Keratinocyte (primary cell): Measurements from ENCODE around the gene CLDN5. TPM values are rescaled to one million over a fixed set of nuclear protein-coding genes. Genes with fewer than 3 reads are reported as not detected.

Experiments used
- DNase-seq: peaks from one replicate; pipeline ENCODE4 v3.0.0-alpha.2; 2011; ENCODE audit warnings: low read depth, missing footprints, low spot score
- FAIRE-seq: peaks from 2 replicates; lab custom pipeline; 2011; peaks lifted over from hg19 to GRCh38; lab: Jason Lieb, UNC
- H2AFZ ChIP-seq: 2 replicates; pipeline ENCODE4 v1.6.0; 2012; ENCODE audit warnings: low read length, control low read depth, inconsistent platforms; ENCODE audit not compliant: control insufficient read depth
- H3K27ac ChIP-seq: 2 replicates; pipeline ENCODE4 v1.5.1; 2011; ENCODE audit warnings: low read length; ENCODE audit not compliant: control insufficient read depth, insufficient read depth
- H3K27me3 ChIP-seq: 3 replicates; pipeline ENCODE4 v1.6.0; 2011; ENCODE audit warnings: low read length; ENCODE audit not compliant: control insufficient read depth, insufficient read depth; ENCODE audit errors: extremely low read depth
- H3K36me3 ChIP-seq, 2 experiments: 2 replicates in 1 of 2; 3 replicates in 1 of 2; pipeline ENCODE4 v1.5.1; 2011; ENCODE audit warnings: low read length in 2 of 2, mild to moderate bottlenecking in 1 of 2; ENCODE audit not compliant: control insufficient read depth in 2 of 2, insufficient read depth in 2 of 2; ENCODE audit errors: extremely low read depth in 1 of 2
- H3K4me1 ChIP-seq: 3 replicates; pipeline ENCODE4 v1.5.1; 2011; ENCODE audit warnings: low read length; ENCODE audit not compliant: control insufficient read depth, insufficient read depth; ENCODE audit errors: extremely low read depth
- H3K4me2 ChIP-seq: 3 replicates; pipeline ENCODE4 v1.6.0; 2011; ENCODE audit warnings: low read depth, low read length; ENCODE audit not compliant: control insufficient read depth, insufficient read depth; ENCODE audit errors: extremely low read depth
- H3K4me3 ChIP-seq, 3 experiments: fragments of 200-600 bp in 1 of 3; sonication (generic) in 1 of 3; 2 replicates in 2 of 3; 3 replicates in 1 of 3; pipeline ENCODE4 v1.5.1; 2011 to 2016; ENCODE audit warnings: low read length in 3 of 3, mild to moderate bottlenecking in 3 of 3, control low read depth in 2 of 3, inconsistent platforms in 1 of 3, low read depth in 1 of 3, mixed read lengths in 1 of 3, mixed run types in 1 of 3, moderate library complexity in 1 of 3; ENCODE audit not compliant: control insufficient read depth in 2 of 3, insufficient read depth in 2 of 3; ENCODE audit errors: extremely low read depth in 1 of 3
- H3K79me2 ChIP-seq: 2 replicates; pipeline ENCODE4 v1.6.0; 2012; ENCODE audit warnings: low read length; ENCODE audit not compliant: control insufficient read depth, insufficient read depth
- H3K9ac ChIP-seq: 3 replicates; pipeline ENCODE4 v1.6.0; 2011; ENCODE audit warnings: low read length; ENCODE audit not compliant: control insufficient read depth, insufficient read depth; ENCODE audit errors: extremely low read depth
- H3K9me1 ChIP-seq: 3 replicates; pipeline ENCODE4 v1.6.0; 2011; ENCODE audit warnings: low read length; ENCODE audit not compliant: control insufficient read depth, insufficient read depth; ENCODE audit errors: extremely low read depth
- H3K9me3 ChIP-seq: 2 replicates; pipeline ENCODE4 v1.5.1; 2012; ENCODE audit warnings: low read depth, low read length; ENCODE audit not compliant: control insufficient read depth
- H4K20me1 ChIP-seq: 3 replicates; pipeline ENCODE4 v1.6.0; 2011; ENCODE audit warnings: low read length; ENCODE audit not compliant: control insufficient read depth, insufficient read depth; ENCODE audit errors: extremely low read depth
- EZH2 ChIP-seq: IDR thresholded peaks from one replicate; pipeline ENCODE4 v1.6.1; 2012; ENCODE audit warnings: inconsistent platforms, mild to moderate bottlenecking, low read length, moderate library complexity
- dilution Hi-C: fragments of 300-500 bp; cut with MboI; formaldehyde crosslinking; loops from one replicate; pipeline ENCODE4 v1.7.0; 2020; ENCODE audit warnings: low sequenced_read_pairs; ENCODE audit not compliant: extremely low pct_ligation_motif_present
- polyA plus RNA-seq, 5 experiments: library from polyadenylated mRNA; depleted of rRNA in 3 of 5; stranded (reverse) in 3 of 5; stranded (forward) in 1 of 5; unstranded in 1 of 5; fragments of >200 nt; gene quantifications; 1 replicate in 1 of 5; 2 replicates in 3 of 5; 3 replicates in 1 of 5; pipeline versions ENCODE4 v1.2.1 to v1.2.3, GENCODE V29; 2011 to 2012; ENCODE audit warnings: missing spikeins in 2 of 5, low read depth in 1 of 5, low replicate concordance in 1 of 5
- TF ChIP-seq, protein P1 (sequence below), 3 experiments: IDR thresholded peaks in 1 of 3; conservative IDR thresholded peaks in 1 of 3; optimal IDR thresholded peaks in 1 of 3; 2 replicates in 2 of 3; 3 replicates in 1 of 3; pipeline versions ENCODE3 to v1.5.1; 2011; ENCODE audit warnings: low read length in 3 of 3, mild to moderate bottlenecking in 3 of 3, moderate library complexity in 2 of 3, control low read depth in 1 of 3, inconsistent platforms in 1 of 3; ENCODE audit not compliant: insufficient read depth in 2 of 3; ENCODE audit errors: extremely low read depth in 1 of 3

CLDN5 gene
- polyA plus RNA-seq, 1 donor (not counting 4 experiments of a cell fraction or from before 2014, with no cell fraction given) = not detected

DNA sequence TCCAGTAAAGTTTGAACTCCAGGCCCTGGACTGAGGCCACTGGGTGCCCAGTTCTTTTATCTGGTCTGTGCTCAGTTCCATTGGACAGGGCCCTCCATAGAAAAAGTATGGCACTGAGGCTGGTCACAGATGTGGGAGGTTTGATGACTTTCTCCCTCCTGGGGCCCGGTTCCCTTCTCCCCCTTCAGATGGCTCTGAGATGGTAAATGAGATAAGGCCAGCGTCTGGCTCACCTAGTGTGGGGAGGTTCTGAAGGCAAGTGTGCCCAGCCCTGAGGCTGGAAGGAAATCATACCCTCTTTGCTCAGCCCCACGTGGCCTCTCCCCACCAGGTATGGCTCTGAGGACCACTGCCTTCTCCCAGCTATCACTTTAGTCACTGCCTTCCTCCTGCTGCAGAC is 1.5 kb upstream of the CLDN5 start:
- TF ChIP-seq EZH2 = no peak
- TF ChIP-seq, protein P1, sequence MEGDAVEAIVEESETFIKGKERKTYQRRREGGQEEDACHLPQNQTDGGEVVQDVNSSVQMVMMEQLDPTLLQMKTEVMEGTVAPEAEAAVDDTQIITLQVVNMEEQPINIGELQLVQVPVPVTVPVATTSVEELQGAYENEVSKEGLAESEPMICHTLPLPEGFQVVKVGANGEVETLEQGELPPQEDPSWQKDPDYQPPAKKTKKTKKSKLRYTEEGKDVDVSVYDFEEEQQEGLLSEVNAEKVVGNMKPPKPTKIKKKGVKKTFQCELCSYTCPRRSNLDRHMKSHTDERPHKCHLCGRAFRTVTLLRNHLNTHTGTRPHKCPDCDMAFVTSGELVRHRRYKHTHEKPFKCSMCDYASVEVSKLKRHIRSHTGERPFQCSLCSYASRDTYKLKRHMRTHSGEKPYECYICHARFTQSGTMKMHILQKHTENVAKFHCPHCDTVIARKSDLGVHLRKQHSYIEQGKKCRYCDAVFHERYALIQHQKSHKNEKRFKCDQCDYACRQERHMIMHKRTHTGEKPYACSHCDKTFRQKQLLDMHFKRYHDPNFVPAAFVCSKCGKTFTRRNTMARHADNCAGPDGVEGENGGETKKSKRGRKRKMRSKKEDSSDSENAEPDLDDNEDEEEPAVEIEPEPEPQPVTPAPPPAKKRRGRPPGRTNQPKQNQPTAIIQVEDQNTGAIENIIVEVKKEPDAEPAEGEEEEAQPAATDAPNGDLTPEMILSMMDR (optimal IDR thresholded peaks at IDR 0.05 in 1 of 3, IDR thresholded peaks at IDR 0.05 in 1 of 3, conservative IDR thresholded peaks at IDR 0.05 in 1 of 3; ENCODE audit: extremely low read depth in 1 of 3, insufficient read depth in 2 of 3, low read length in 3 of 3) = no peak
- H3K9me1 ChIP-seq = no peaks in the 10 kb centered on the region
- H4K20me1 ChIP-seq = no peaks in the 10 kb centered on the region
- no peak overlapping the region for H3K4me2 ChIP-seq
- H2AFZ ChIP-seq = no peak overlapping the region
- no peak for FAIRE-seq
- H3K4me1 ChIP-seq = peaks cover 2% of the 10 kb centered on the region
- no peaks in the 10 kb centered on the region for H3K79me2 ChIP-seq
- H3K4me3 ChIP-seq = no peak overlapping the region
- H3K27me3 ChIP-seq = peaks cover 43% of the 10 kb centered on the region
- no peaks in the 10 kb centered on the region for H3K9me3 ChIP-seq
- no peak overlapping the region for H3K9ac ChIP-seq
- H3K27ac ChIP-seq = no peak overlapping the region
- H3K36me3 ChIP-seq = no peaks in the 10 kb centered on the region
- dilution Hi-C loops = loop anchor here (10.0 kb wide), 1 partner anchor 61 kb away; no protein-coding TSS in a partner anchor
- DNase-seq = no peak

DNA sequence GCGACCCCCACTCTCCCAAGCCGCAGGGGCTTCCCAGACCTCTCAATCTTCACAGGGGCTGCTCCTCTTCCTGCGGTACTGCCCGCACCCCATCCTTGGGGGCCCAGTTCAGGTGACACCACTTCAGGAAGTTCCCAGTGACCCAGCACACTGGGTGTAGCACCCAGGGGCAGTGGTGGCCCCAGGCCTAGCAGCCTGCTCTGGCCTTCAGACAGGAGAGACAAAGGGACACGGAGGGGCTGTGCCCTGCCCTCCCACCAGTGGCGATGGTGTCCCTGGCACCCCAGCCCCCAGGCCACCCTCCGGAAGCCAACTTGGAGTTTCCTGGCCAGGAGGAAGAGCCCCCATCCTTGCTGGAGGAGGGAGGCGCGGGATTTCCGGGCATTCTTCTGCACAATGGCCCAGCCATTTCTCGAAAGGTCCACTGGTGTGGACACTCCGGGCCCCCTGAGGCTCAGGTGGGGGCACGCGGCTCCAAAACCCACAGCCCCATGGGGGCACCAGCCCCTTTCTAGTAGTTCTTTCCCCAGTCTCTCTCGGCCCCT is 978 bp upstream of the CLDN5 start:
- H3K4me3 ChIP-seq = no peak overlapping the region
- DNase-seq (no peak), FAIRE-seq (no peak)
- no peak overlapping the region for H3K4me2 ChIP-seq
- H3K36me3 ChIP-seq = no peaks in the 10 kb centered on the region
- H3K9ac ChIP-seq = no peak overlapping the region
- H4K20me1 ChIP-seq = peaks cover 4% of the 10 kb centered on the region
- no peak for TF ChIP-seq EZH2
- TF ChIP-seq, protein P1 (optimal IDR thresholded peaks at IDR 0.05 in 1 of 3, IDR thresholded peaks at IDR 0.05 in 1 of 3, conservative IDR thresholded peaks at IDR 0.05 in 1 of 3; ENCODE audit: extremely low read depth in 1 of 3, insufficient read depth in 2 of 3, low read length in 3 of 3) = no peak
- no peak overlapping the region for H3K27ac ChIP-seq
- peaks cover 42% of the 10 kb centered on the region for H3K27me3 ChIP-seq
- dilution Hi-C loops = loop anchor here (10.0 kb wide), 1 partner anchor 60 kb away; no protein-coding TSS in a partner anchor
- no peaks in the 10 kb centered on the region for H3K9me1 ChIP-seq
- H2AFZ ChIP-seq = no peak overlapping the region
- peaks cover 2% of the 10 kb centered on the region for H3K4me1 ChIP-seq
- no peaks in the 10 kb centered on the region for H3K9me3 ChIP-seq
- no peaks in the 10 kb centered on the region for H3K79me2 ChIP-seq
